ENCODE results near the gene KANSL1L. TPM values are rescaled to one million over a fixed set of nuclear protein-coding genes. Genes with fewer than 3 reads are reported as not detected.

KANSL1L gene
- total RNA-seq, 1 donor from 2014 or later, result 32.1 TPM

- peak; percentile 97 for DNase-seq (ENCODE audit: low read depth)
These were observed 168.8 kb downstream of the KANSL1L start, which contains the start of gene RPE for GRCh38 chr2:210002158-210003157. Gene RPE (plus strand): TSS chr2:210002638. CDS start chr2:210002662, 24 bp downstream.

GRCh38 chr2:210000464-210001324 lies 170.5 kb downstream of the KANSL1L start:
- no peak for DNase-seq (ENCODE audit: low read depth)

GRCh38 chr2:209998596-209998995 lies 172.6 kb downstream of the KANSL1L start:
- DNase-seq (ENCODE audit: low read depth), result no peak

- no peak for DNase-seq (ENCODE audit: low read depth)
These were observed 177.2 kb downstream of the KANSL1L start for GRCh38 chr2:209993968-209994367.

- no peak for DNase-seq (ENCODE audit: low read depth)
These were observed 180.4 kb downstream of the KANSL1L start for GRCh38 chr2:209990838-209991237.

- DNase-seq (ENCODE audit: low read depth), result no peak
These were observed 183.2 kb downstream of the KANSL1L start for GRCh38 chr2:209988010-209988409.

GRCh38 chr2:209986415-209986814 lies 184.8 kb downstream of the KANSL1L start:
- no peak for DNase-seq (ENCODE audit: low read depth)

GRCh38 chr2:209985874-209986273 lies 185.3 kb downstream of the KANSL1L start:
- DNase-seq (ENCODE audit: low read depth), result no peak

- DNase-seq (ENCODE audit: low read depth), result no peak
These were observed 186.9 kb downstream of the KANSL1L start for GRCh38 chr2:209984291-209984690.

GRCh38 chr2:209977386-209978239 lies 193.6 kb downstream of the KANSL1L start:
- DNase-seq (ENCODE audit: low read depth), result peak; percentile 45

- no peak for DNase-seq (ENCODE audit: low read depth)
These were observed 194.4 kb downstream of the KANSL1L start for GRCh38 chr2:209976698-209977385.

GRCh38 chr2:209974576-209974975 lies 196.6 kb downstream of the KANSL1L start:
- no peak for DNase-seq (ENCODE audit: low read depth)

- DNase-seq (ENCODE audit: low read depth), result no peak
These were observed 197.9 kb downstream of the KANSL1L start for GRCh38 chr2:209973328-209973727.

Other genes starting within 250 kb of the KANSL1L start
- 37.8 and 63.0 TPM in 2 replicates for gene RPE, start 168.8 kb downstream of the KANSL1L start, total RNA-seq
- gene ACADL, start 54.0 kb upstream of the KANSL1L start, total RNA-seq, result 0.10 and 0.13 TPM in 2 replicates
- gene MYL1, start 143.8 kb upstream of the KANSL1L start, total RNA-seq, result 391 and 635 TPM in 2 replicates

Measured in myocyte (in vitro differentiated cells).